H1 (cell line): ENCODE data around the gene COPS9. TPM values are rescaled to one million over a fixed set of nuclear protein-coding genes. Genes with fewer than 3 reads are reported as not detected.

Experiments used
- CTBP2 ChIP-seq: IDR thresholded peaks from 2 replicates; pipeline ENCODE4 v1.7.0; 2011; ENCODE audit warnings: borderline replicate concordance, mild to moderate bottlenecking, moderate library complexity, mixed read lengths, low read length; ENCODE audit not compliant: insufficient read depth, insufficient read length
- EP300 ChIP-seq, 2 experiments: IDR thresholded peaks; 1 replicate in 1 of 2; 2 replicates in 1 of 2; pipeline ENCODE4 v1.6.1; 2011 to 2012; ENCODE audit warnings: low read depth in 2 of 2, low read length in 2 of 2, mild to moderate bottlenecking in 2 of 2, borderline replicate concordance in 1 of 2, inconsistent platforms in 1 of 2, moderate library complexity in 1 of 2
- GTF2F1 ChIP-seq: IDR thresholded peaks from 2 replicates; pipeline ENCODE4 v1.6.1; 2012; ENCODE audit warnings: low read depth, low read length, improper control_type of control experiment, borderline replicate concordance
- JUN ChIP-seq: IDR thresholded peaks from 2 replicates; pipeline ENCODE4 v1.6.1; 2011; ENCODE audit warnings: low read depth, mild to moderate bottlenecking, improper control_type of control experiment, low read length
- JUND ChIP-seq: IDR thresholded peaks from 2 replicates; pipeline ENCODE4 v1.6.1; 2011; ENCODE audit warnings: mild to moderate bottlenecking, improper control_type of control experiment, low read length
- MAFK ChIP-seq: IDR thresholded peaks from 2 replicates; pipeline ENCODE4 v1.6.1; 2012; ENCODE audit warnings: low read depth, mild to moderate bottlenecking, improper control_type of control experiment, low read length
- SIN3A ChIP-seq, 2 experiments: IDR thresholded peaks in 1 of 2; conservative IDR thresholded peaks in 1 of 2; 2 replicates each; pipeline ENCODE4 v1.6.1; 2011 to 2012; ENCODE audit warnings: low read length in 2 of 2, improper control_type of control experiment in 1 of 2, low read depth in 1 of 2, mild to moderate bottlenecking in 1 of 2
- polyA plus RNA-seq, 7 experiments: library from polyadenylated mRNA; depleted of rRNA in 3 of 7; stranded (reverse) in 5 of 7; unstranded in 2 of 7; fragments of >200 nt in 5 of 7; fragments of 200-250 nt in 2 of 7; gene quantifications; 1 replicate in 5 of 7; 2 replicates in 1 of 7; 4 replicates in 1 of 7; pipeline versions ENCODE4 v1.2.1 to v1.2.3, GENCODE V29; 2011 to 2013; ENCODE audit warnings: missing spikeins in 2 of 7, mixed read lengths in 2 of 7
- total RNA-seq: library from RNA; stranded (reverse); fragmentation: NEBNext Ultra II Directional; extraction: Animal tissue kit (Norgen Biotek cat#: 25700); gene quantifications from 2 replicates; pipeline ENCODE4 v1.2.1, GENCODE V29; 2021

Gene COPS9
- total and polyA plus RNA-seq, 2 of the 8 experiments (the other 6 are each of a cell fraction or from before 2014, with no cell fraction given), result 154 to 234 TPM

DNA sequence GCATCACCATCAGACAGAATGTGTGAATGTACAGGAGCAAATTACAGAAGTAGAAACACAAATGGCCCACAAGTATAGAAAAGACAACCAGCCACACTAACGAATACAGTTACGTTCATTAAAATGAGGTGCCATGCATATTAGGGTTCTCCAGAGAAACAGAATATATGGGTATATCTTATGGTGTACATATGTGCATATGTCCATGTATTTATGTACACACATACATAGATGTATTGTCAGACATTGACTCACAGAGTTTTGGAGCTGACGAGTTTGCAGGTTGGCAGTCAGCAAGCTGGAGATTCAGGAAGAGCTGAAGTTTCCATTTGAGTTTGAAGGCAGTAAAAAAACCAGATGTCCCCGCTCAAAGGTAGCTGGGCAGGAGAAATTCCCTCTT lies 33.0 kb downstream of the COPS9 start (continued):
- no peak for TF ChIP-seq EP300 (IDR thresholded peaks at IDR 0.05; ENCODE audit: borderline replicate concordance in 1 of 2, low read depth in 2 of 2, low read length in 2 of 2)
- TF ChIP-seq MAFK, result no peak
- TF ChIP-seq GTF2F1, result no peak
- no peak for TF ChIP-seq JUND
- no peak for TF ChIP-seq JUN
- TF ChIP-seq CTBP2, result no peak
- TF ChIP-seq SIN3A (conservative IDR thresholded peaks at IDR 0.05 in 1 of 2, IDR thresholded peaks at IDR 0.05 in 1 of 2; ENCODE audit: low read depth in 1 of 2, low read length in 2 of 2), result no peak
